SJSA1 (cell line): ENCODE measurements around the gene TEDC1. TPM values are rescaled to one million over a fixed set of nuclear protein-coding genes. Genes with fewer than 3 reads are reported as not detected.

Experiments
- DNase-seq, 2 experiments: peaks; one replicate each; pipeline ENCODE4 v3.0.0-alpha.2; 2015 to 2020; ENCODE audit warnings: low spot score in 2 of 2, low read depth in 1 of 2
- H3K27ac ChIP-seq: fragments of 250-450 bp; sonication (Bioruptor Pico); 2 replicates; pipeline ENCODE4 v1.5.1; 2020; ENCODE audit warnings: mild to moderate bottlenecking, moderate library complexity
- H3K27me3 ChIP-seq: fragments of 250-450 bp; sonication (Bioruptor Pico); replicated peaks from 2 replicates; pipeline ENCODE4 v1.5.1; 2020; ENCODE audit warnings: mild to moderate bottlenecking, moderate library complexity
- H3K36me3 ChIP-seq: fragments of 250-450 bp; sonication (Bioruptor Pico); 2 replicates; pipeline ENCODE4 v1.5.1; 2020; ENCODE audit warnings: mild to moderate bottlenecking
- H3K4me1 ChIP-seq: fragments of 250-450 bp; sonication (Bioruptor Pico); replicated peaks from 2 replicates; pipeline ENCODE4 v1.6.1; 2021; ENCODE audit warnings: mild to moderate bottlenecking
- H3K4me3 ChIP-seq: fragments of 250-450 bp; sonication (Bioruptor Pico); 2 replicates; pipeline ENCODE4 v1.5.1; 2020; ENCODE audit warnings: mild to moderate bottlenecking
- H3K9me3 ChIP-seq: fragments of 250-450 bp; sonication (Bioruptor Pico); replicated peaks from 2 replicates; pipeline ENCODE4 v1.5.1; 2020; ENCODE audit warnings: mild to moderate bottlenecking
- total RNA-seq: library from RNA; depleted of rRNA; stranded (reverse); fragments of >200 nt; shearing (Covaris generic); gene quantifications from 2 replicates; pipeline ENCODE4 v1.2.3, GENCODE V29; 2014; rRNA removed

The TEDC1 gene
- total RNA-seq = 22.1 and 38.8 TPM in 2 replicates

GRCh38 chr14:105490572-105491365 lies at the start of gene TEDC1:
TEDC1 (plus strand) TSS chr14:105491246; CDS start chr14:105491376, 130 bp downstream.
- Histone ChIP-seq H3K9me3 (no peaks in the 10 kb centered on the region), H3K4me1 (peaks cover 25% of the 10 kb centered on the region), H3K36me3 (peaks cover 13% of the 10 kb centered on the region), H3K27me3 (peaks cover 23% of the 10 kb centered on the region), H3K4me3 (peak within 1 kb of the TSS; percentile 92), H3K27ac (peak within 1 kb of the TSS; percentile 91)
- peak; percentile 98 to 99 for DNase-seq

- DNase-seq = no peak
- H3K4me3 ChIP-seq = no peak overlapping the region
- no peaks in the 10 kb centered on the region for H3K27me3 ChIP-seq
- no peak overlapping the region for H3K27ac ChIP-seq
- no peaks in the 10 kb centered on the region for H3K4me1 ChIP-seq
- H3K36me3 ChIP-seq = 0 out of 2 replicates have a peak, but pooled peaks cover 7% of the 10 kb centered on the region
- no peaks in the 10 kb centered on the region for H3K9me3 ChIP-seq
Observed at GRCh38 chr14:105442125-105442524, 48.9 kb upstream of the TEDC1 start.

- H3K4me1 ChIP-seq = no peaks in the 10 kb centered on the region
- H3K27me3 ChIP-seq = no peaks in the 10 kb centered on the region
- no peak for DNase-seq
- no peak overlapping the region for H3K27ac ChIP-seq
- no peaks in the 10 kb centered on the region for H3K9me3 ChIP-seq
- H3K4me3 ChIP-seq = no peak overlapping the region
- 0 out of 2 replicates have a peak, but pooled peaks cover 7% of the 10 kb centered on the region for H3K36me3 ChIP-seq
Observed at GRCh38 chr14:105442834-105443233, 48.2 kb upstream of the TEDC1 start.

- H3K27ac ChIP-seq = no peak overlapping the region
- H3K9me3 ChIP-seq = no peaks in the 10 kb centered on the region
- H3K4me1 ChIP-seq = no peaks in the 10 kb centered on the region
- no peaks in the 10 kb centered on the region for H3K27me3 ChIP-seq
- peaks cover 22% of the 10 kb centered on the region for H3K36me3 ChIP-seq
- no peak overlapping the region for H3K4me3 ChIP-seq
- DNase-seq = no peak
Observed at GRCh38 chr14:105444859-105445258, 46.2 kb upstream of the TEDC1 start.

DNA sequence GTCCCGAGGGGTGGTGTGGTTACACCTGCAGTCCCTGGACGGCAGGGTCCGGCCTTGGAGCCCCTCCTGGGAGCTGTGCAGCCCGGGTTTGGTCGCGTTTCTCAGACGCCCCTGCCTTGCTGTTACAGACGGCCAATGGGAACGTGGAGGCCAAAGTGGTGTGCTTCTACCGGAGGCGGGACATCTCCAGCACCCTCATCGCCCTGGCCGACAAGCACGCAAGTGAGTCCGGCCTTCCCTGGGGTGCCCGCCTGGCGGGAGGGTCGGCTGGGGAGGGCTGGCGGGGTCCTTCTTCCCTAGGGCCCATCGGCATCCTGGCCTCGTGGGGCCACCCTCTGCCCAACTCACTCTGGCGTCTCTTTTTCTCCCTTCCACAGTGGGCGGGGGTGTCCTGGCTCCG lies 45.8 kb upstream of the TEDC1 start:
- Histone ChIP-seq H3K4me3 (no peak overlapping the region), H3K9me3 (no peaks in the 10 kb centered on the region), H3K36me3 (peaks cover 27% of the 10 kb centered on the region), H3K4me1 (no peaks in the 10 kb centered on the region), H3K27me3 (no peaks in the 10 kb centered on the region), H3K27ac (no peak overlapping the region)
- DNase-seq = no peak

DNA sequence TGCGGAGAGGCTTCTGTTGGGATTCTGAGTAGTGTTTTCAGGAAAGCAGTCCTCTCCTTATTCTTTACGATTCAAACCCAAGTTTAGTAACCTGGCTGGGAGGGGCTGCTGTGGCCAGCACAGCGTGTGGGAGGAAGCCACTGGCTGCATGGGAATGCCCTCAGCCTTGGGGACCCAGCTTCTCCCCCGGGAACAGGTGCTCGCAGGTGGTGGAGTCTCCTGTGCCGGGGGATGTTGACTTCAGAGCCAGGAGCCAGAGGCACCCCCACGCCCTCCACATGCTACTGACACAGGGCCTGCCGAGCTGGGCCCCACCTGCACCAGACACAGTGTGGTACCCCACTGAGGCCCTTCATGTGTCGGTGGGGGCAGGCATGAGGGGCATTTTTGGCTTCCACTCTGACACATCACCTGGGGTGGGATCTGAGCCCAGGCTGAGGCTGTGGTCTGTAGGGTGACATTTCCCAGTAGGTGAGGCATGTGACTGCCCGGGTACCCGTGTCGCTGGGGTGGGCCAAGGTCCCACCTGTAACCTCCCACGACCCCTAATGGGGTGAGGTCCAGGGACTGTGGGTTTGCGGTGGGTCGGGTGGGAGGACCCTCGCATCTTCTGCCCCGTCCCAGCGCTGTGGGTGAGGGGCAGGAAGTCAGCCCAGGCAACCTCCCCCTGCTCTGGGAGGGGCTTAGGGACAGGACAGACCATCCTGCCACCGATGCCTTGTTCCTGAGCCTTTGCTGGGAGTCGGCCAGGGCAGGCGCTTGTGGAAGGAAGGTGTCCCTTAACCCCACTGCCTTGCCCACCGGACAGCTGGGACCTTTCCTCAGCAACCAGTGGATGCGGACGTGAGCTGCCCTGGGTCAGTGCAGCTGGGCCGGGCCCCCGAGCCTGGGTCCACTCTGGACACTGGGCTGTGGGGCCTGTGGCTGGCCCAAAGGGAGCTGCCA lies 44.9 kb upstream of the TEDC1 start:
- no peak for DNase-seq
- H3K36me3 ChIP-seq = peaks cover 34% of the 10 kb centered on the region
- H3K9me3 ChIP-seq = no peaks in the 10 kb centered on the region
- no peak overlapping the region for H3K4me3 ChIP-seq
- H3K27me3 ChIP-seq = no peaks in the 10 kb centered on the region
- H3K4me1 ChIP-seq = no peaks in the 10 kb centered on the region
- H3K27ac ChIP-seq = no peak overlapping the region

GRCh38 chr14:105446971-105447370 lies 44.1 kb upstream of the TEDC1 start:
- Histone ChIP-seq H3K4me1 (no peaks in the 10 kb centered on the region), H3K4me3 (no peak overlapping the region), H3K27ac (no peak overlapping the region), H3K9me3 (no peaks in the 10 kb centered on the region), H3K36me3 (peaks cover 36% of the 10 kb centered on the region), H3K27me3 (no peaks in the 10 kb centered on the region)
- DNase-seq = no peak

DNA sequence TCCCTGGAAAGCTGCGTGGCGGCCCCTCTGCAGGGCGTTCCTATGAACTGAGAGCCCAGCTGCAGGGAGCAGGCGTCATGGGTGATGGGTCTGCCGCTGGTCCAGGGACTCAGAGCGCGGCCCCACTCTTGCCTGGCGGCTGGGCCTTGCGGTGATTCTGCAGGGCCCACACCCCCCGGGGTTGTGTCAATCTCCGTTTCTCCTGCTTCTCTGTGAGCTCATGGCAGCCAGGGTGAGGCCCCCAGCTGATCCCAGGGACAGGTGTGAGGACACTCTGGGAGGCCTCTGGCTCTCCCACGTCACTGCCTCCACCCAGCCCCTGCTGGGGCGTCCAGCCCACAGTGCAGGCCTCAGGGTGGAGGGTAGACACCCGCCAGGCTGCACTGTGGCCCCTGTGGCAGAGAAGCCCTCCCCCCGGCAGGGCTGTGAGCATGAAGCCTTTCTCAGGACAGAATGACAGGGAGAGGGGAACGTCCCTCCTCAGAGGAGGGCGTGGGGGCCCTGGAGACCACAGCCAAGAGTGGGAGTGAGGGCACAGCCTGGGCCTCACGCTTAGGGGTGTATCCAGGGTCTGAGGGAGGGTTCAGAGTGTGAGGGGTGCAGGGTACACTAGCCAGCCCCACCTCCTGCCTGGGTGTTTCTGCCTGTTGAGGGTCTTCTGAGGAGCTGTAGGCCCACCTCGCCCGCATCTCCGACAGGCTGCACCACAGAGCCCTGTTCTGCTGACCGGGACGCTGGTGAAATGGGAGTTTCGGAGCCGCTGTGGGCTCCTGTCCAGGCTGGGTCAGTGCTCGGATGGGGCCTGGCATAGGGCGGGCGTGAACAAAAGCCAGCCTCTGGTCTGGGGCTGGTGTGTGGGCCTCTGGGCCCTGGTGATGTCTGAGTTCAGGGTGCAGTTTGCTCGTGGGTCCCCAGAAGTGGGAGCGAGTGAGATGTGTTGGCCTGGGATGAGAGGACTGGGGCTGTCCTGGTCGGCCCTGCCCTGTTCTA lies 43.1 kb upstream of the TEDC1 start:
- Histone ChIP-seq H3K27me3 (no peaks in the 10 kb centered on the region), H3K9me3 (no peaks in the 10 kb centered on the region), H3K4me3 (no peak overlapping the region), H3K27ac (no peak overlapping the region), H3K36me3 (peaks cover 39% of the 10 kb centered on the region), H3K4me1 (no peaks in the 10 kb centered on the region)
- DNase-seq = no peak

DNA sequence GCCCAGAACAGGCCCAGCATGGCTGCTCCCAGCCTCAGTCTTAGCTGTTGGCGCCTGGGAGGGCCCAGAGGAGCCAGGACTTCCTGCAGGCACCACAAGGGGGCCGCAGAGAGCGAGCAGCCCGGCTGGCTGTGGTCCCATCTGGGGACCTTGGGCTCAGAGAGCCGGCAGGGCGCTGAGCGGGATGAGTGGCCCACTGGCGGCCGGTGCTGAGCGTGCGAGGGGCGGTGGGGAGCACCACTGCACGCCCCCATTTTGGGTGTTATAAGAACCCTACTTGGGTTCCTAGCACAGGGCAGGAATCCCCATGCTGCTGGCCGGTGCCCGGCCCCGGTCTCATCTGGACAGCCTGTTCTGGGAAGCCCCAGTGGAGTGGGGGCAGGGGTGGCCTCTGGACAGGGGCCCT lies 42.3 kb upstream of the TEDC1 start:
- Histone ChIP-seq H3K36me3 (peaks cover 43% of the 10 kb centered on the region), H3K27me3 (no peaks in the 10 kb centered on the region), H3K9me3 (no peaks in the 10 kb centered on the region), H3K4me1 (no peaks in the 10 kb centered on the region), H3K27ac (no peak overlapping the region), H3K4me3 (no peak overlapping the region)
- peak in 1 of 2 experiments; percentile 37 for DNase-seq

DNA sequence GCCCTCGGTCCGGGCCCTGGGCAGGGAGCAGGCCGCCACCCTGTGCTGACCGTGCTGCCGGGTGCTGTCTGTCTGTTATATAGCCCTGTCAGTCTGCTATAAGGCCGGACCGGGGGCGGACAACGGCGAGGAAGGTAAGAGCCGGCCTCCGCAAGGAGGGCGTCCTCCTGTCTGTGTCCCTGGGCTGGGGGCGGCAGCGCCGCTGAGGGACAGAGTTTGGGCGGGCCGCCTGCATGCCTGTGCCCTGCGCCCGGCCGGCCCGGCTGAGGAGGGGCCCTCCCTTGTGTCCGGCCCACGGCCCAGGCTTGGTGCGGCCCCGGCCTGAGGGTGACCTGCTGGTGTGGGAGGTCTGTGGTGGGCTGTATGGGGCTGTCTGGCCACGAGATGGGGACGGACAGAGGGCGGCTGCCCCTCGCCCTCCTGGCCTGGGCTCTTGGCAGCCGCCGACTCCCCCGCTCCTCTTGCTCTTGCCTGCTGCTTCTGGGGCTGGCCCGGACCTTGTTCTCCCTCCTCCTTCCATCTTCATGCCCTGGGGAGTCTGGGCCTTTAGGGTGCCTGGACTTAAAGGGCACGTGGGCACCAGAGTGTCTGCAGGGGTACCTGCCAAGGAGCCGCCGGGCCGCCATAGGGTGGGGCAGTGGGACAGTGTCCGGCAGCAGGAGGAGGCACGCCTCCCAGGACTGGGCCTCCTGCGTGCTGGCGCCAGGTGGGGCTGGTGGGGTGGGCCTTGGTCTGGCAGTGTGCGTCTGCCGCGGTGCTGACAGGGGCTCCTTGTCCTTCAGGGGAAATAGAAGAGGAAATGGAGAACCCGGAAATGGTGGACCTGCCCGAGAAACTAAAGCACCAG lies 41.5 kb upstream of the TEDC1 start:
- DNase-seq = no peak
- Histone ChIP-seq H3K36me3 (peaks cover 49% of the 10 kb centered on the region), H3K27me3 (no peaks in the 10 kb centered on the region), H3K9me3 (no peaks in the 10 kb centered on the region), H3K27ac (no peak overlapping the region), H3K4me1 (no peaks in the 10 kb centered on the region), H3K4me3 (no peak overlapping the region)

- H3K4me1 ChIP-seq = no peaks in the 10 kb centered on the region
- H3K36me3 ChIP-seq = peaks cover 50% of the 10 kb centered on the region
- H3K27me3 ChIP-seq = no peaks in the 10 kb centered on the region
- no peak overlapping the region for H3K4me3 ChIP-seq
- DNase-seq = no peak
- H3K9me3 ChIP-seq = no peaks in the 10 kb centered on the region
- no peak overlapping the region for H3K27ac ChIP-seq
Observed at GRCh38 chr14:105450123-105450505, 40.9 kb upstream of the TEDC1 start.

DNA sequence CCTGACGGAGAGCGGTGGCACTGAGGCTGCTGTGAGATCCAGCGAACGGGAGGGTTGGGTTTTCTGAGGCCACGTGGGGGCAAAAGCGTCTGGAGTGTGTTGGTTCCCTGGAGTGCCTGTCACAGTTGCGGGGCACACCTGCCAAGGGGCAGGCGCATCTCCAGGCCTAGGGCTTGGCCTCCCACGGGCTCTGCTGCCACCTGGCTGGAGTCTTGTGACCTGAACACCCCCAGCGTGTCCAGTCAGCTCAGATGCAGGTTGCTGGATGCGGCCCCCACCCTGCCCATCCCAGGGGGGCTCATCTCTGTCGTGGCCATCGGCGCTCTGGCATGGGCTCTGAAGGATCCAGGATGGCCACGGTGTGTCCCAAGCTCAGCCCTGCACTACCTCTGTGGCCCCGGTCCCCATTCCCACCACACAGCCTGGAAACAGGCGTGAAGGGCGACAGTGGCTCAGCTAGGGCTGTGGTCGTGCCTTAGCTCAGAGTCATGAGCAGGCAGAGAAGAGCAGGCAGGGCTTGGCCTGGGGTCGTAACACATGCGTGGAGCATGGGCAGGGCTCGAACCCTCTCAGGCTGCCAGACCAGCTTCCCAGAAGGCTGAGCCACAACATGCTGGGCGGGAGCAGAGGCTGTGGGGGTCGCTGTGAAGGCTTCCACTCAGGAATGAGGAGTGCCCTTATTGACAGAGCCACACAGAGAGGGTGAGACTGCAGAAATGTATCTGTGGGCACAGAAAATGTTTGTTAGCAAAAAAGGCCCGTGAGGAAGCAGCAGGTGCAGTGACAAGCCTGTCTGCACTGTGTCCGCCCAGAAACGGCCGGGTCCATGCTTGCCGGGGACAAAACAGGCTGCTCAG lies 40.0 kb upstream of the TEDC1 start:
- Histone ChIP-seq H3K36me3 (peaks cover 60% of the 10 kb centered on the region), H3K4me3 (no peak overlapping the region), H3K27ac (no peak overlapping the region), H3K27me3 (no peaks in the 10 kb centered on the region), H3K9me3 (no peaks in the 10 kb centered on the region), H3K4me1 (no peaks in the 10 kb centered on the region)
- no peak for DNase-seq
